Heart left ventricle (tissue), 16 donors: Measurements from ENCODE around the gene SLC38A10. TPM values are rescaled to one million over a fixed set of nuclear protein-coding genes. Genes with fewer than 3 reads are reported as not detected.
A peak's percentile ranks its signal among the peaks of the same experiment; 100 is the strongest.

Source experiments
- ATAC-seq, 4 donors: fragments of 200-7000 bp; cut with Tn5 transposase; one replicate each; pipeline ENCODE4 v1.9.1; 2020 to 2022; ENCODE audit warnings: moderate library complexity in 4 of 4, mild to moderate bottlenecking in 3 of 4, moderate number of reproducible peaks in 1 of 4
- DNase-seq, 5 donors: peaks; one replicate each; pipeline ENCODE4 v3.0.0-alpha.2; 2020
- H3K27ac ChIP-seq, 12 donors: fragments of 200-600 bp; sonication (generic) in 4 of 12; one replicate each; pipeline versions ENCODE4 v1.5.0 to v1.8.0; 2016 to 2022; ENCODE audit warnings: mild to moderate bottlenecking in 2 of 12
- H3K27me3 ChIP-seq, 9 donors: fragments of 200-600 bp; sonication (generic) in 2 of 9; one replicate each; pipeline versions ENCODE4 v1.5.1 to v1.8.0; 2016 to 2022; ENCODE audit warnings: mild to moderate bottlenecking in 3 of 9
- H3K36me3 ChIP-seq, 9 donors: fragments of 200-600 bp; sonication (generic) in 2 of 9; one replicate each; pipeline versions ENCODE4 v1.5.0 to v1.8.0; 2018 to 2022; ENCODE audit warnings: mild to moderate bottlenecking in 2 of 9
- H3K4me1 ChIP-seq, 12 donors: fragments of 200-600 bp; sonication (generic) in 4 of 12; one replicate each; pipeline versions ENCODE4 v1.5.0 to v1.8.0; 2016 to 2022; ENCODE audit warnings: mild to moderate bottlenecking in 3 of 12
- H3K4me3 ChIP-seq, 12 donors: fragments of 200-600 bp; sonication (generic) in 4 of 12; one replicate each; pipeline versions ENCODE4 v1.5.0 to v1.8.0; 2017 to 2022; ENCODE audit warnings: mild to moderate bottlenecking in 9 of 12, moderate library complexity in 4 of 12
- H3K9me3 ChIP-seq, 12 donors: fragments of 200-600 bp; sonication (generic) in 4 of 12; one replicate each; pipeline versions ENCODE4 v1.5.0 to v1.8.0; 2016 to 2022; ENCODE audit warnings: mild to moderate bottlenecking in 1 of 12
- CTCF ChIP-seq, 12 donors: fragments of 200-600 bp; sonication (generic) in 4 of 12; IDR thresholded peaks; one replicate each; pipeline versions ENCODE4 v1.5.0 to v1.8.0; 2018 to 2022; ENCODE audit warnings: antibody characterized with exemption in 12 of 12, mild to moderate bottlenecking in 5 of 12
- POLR2A ChIP-seq, 2 donors: fragments of 450-650 bp; IDR thresholded peaks; one replicate each; pipeline ENCODE4 v1.6.1; 2017; ENCODE audit warnings: antibody characterized with exemption in 2 of 2, mild to moderate bottlenecking in 2 of 2, moderate library complexity in 2 of 2
- whole genome bisulfite sequencing, 4 donors: extraction: QIAGEN DNeasy Blood & Tissue Kit in 2 of 4; methylation state at CpG; one replicate each; pipeline versions ENCODE4 v1.1.5 to v1.1.7; 2013 to 2018; 5-methylcytosine and 5-hydroxymethylcytosine counted together
- intact Hi-C, 10 donors: fragments of 100-400 bp; cut with DNase I; formaldehyde crosslinking; loops; one replicate each; pipeline versions ENCODE4 v1.11.1 to v1.14.2; 2022
- polyA plus RNA-seq, 2 donors: library from polyadenylated mRNA; stranded (reverse); fragments of 200-250 nt; gene quantifications; one replicate each; pipeline ENCODE4 v1.2.3, GENCODE V29; 2013
- total RNA-seq, 9 donors: library from RNA; depleted of rRNA in 2 of 9; stranded (reverse); fragments of >200 nt in 2 of 9; fragmentation: NEBNext Ultra II Directional in 3 of 9; extraction: Animal tissue kit (Norgen Biotek cat#: 25700) in 3 of 9; gene quantifications; one replicate each; pipeline versions ENCODE4 v1.1.0 to v1.2.4, GENCODE V29; 2016 to 2023
- donor health status: ischemic (EF 13 %, LVEDD 7.1; RV severe dilation, severe dysfunction).
- donor health status: healthy with polysubstance abuse.
- donor health status: DM: no; HTN: yes; CAD: no.
- donor health status: DM: no; HTN: no; CAD: no.
- donor health status: ischemic (EF 25% LVEDD 6.9; RV normal size, moderate dysfunction).
- donor health status: ischemic (EF 25% LVEDD 5.7; RV mildly dilated, moderate dysfunction).
- donor health status: healthy.
- donor health status: DM: yes; HTN: yes; CAD: no.
- donor health status: ischemic (EF 35%, LVEDD 5.7; RV mildly dilated, moderate dysfunction).
- donor health status: nonischemic (EF 11% LVEDD 7.7; RV severe dilation, severe dysfunction).
- donor health status: DM: yes; HTN: yes; CAD: no.
- donor health status: PGD.
- donor health status: ischemic (EF 29% LVEDD 5.4; RV normal size, mild dysfunction).
- donor health status: nonischemic (EF 23%, LVEDD 6.1; RV moderate dilation, normal function).

The SLC38A10 gene
- total and polyA plus RNA-seq, 11 donors: 27.4 to 67.7 (median 46.7) TPM

GRCh38 chr17:81303385-81303784, 8.3 kb upstream of the SLC38A10 start:
- peaks cover 0 to 22% (median 2%) of the 10 kb centered on the region in 12 donors for H3K4me1 ChIP-seq
- intact Hi-C loops: loop anchor here in 2 of 10 donors (2.0 to 10.0 kb wide), 2 partner anchors 81 to 179 kb away; no protein-coding TSS in a partner anchor
- WGBS, 4 donors: 85 to 100% (median 89%) methylated on average over 3 to 11 of the region's 11 CpGs

GRCh38 chr17:81302861-81303333, 7.8 kb upstream of the SLC38A10 start:
- TF ChIP-seq CTCF (IDR thresholded peaks at IDR 0.05) (peak in 5 of 12 donors; percentile 9 to 42 (median 22)), POLR2A (IDR thresholded peaks at IDR 0.05) (no peak)
- Histone ChIP-seq H3K27ac (no peak overlapping the region), H3K36me3 (no peaks in the 10 kb centered on the region), H3K4me3 (no peak overlapping the region), H3K27me3 (no peaks in the 10 kb centered on the region), H3K9me3 (no peaks in the 10 kb centered on the region), H3K4me1 (peaks cover 0 to 17% (median 0%) of the 10 kb centered on the region in 12 donors)
- DNase-seq (no peak), ATAC-seq (peak in 3 of 4 donors; percentile 33 to 50 (median 41))
- WGBS, 4 donors: 51 to 69% (median 63%) methylated on average over 11 to 15 of the region's 15 CpGs
- intact Hi-C loops: loop anchor here in 2 of 10 donors (2.0 to 10.0 kb wide), 2 partner anchors 82 to 180 kb away; no protein-coding TSS in a partner anchor

More at GRCh38 chr17:81303385-81303784, 8.3 kb upstream of the SLC38A10 start:
- H3K27ac ChIP-seq: no peak overlapping the region
- ATAC-seq (no peak), DNase-seq (no peak)
- H3K9me3 ChIP-seq: no peaks in the 10 kb centered on the region
- H3K27me3 ChIP-seq: no peaks in the 10 kb centered on the region
- TF ChIP-seq CTCF (IDR thresholded peaks at IDR 0.05): no peak
- no peak for TF ChIP-seq POLR2A (IDR thresholded peaks at IDR 0.05)
- H3K36me3 ChIP-seq: no peaks in the 10 kb centered on the region
- no peak overlapping the region for H3K4me3 ChIP-seq

- WGBS, 4 donors: 72 to 88% (median 84%) methylated on average over 4 to 10 of the region's 10 CpGs
- no peak for DNase-seq
- no peaks in the 10 kb centered on the region for H3K9me3 ChIP-seq
- H3K27ac ChIP-seq: no peak overlapping the region
- no peak overlapping the region for H3K4me3 ChIP-seq
- ATAC-seq: no peak
- intact Hi-C loops: loop anchor here in 2 of 10 donors (2.0 to 10.0 kb wide), 2 partner anchors 82 to 180 kb away; no protein-coding TSS in a partner anchor
- H3K4me1 ChIP-seq: peaks cover 0 to 13% (median 0%) of the 10 kb centered on the region in 12 donors
- H3K27me3 ChIP-seq: no peaks in the 10 kb centered on the region
- no peaks in the 10 kb centered on the region for H3K36me3 ChIP-seq
- TF ChIP-seq CTCF (IDR thresholded peaks at IDR 0.05) (no peak), POLR2A (IDR thresholded peaks at IDR 0.05) (no peak)
Observed at GRCh38 chr17:81302324-81302723, 7.2 kb upstream of the SLC38A10 start.

- Histone ChIP-seq H3K27me3 (no peaks in the 10 kb centered on the region), H3K4me1 (peaks cover 0 to 13% (median 0%) of the 10 kb centered on the region in 12 donors), H3K27ac (no peak overlapping the region), H3K36me3 (no peaks in the 10 kb centered on the region), H3K4me3 (no peak overlapping the region), H3K9me3 (no peaks in the 10 kb centered on the region)
- no peak for TF ChIP-seq POLR2A (IDR thresholded peaks at IDR 0.05)
- TF ChIP-seq CTCF (IDR thresholded peaks at IDR 0.05): no peak
- intact Hi-C loops: loop anchor here in 2 of 10 donors (2.0 to 10.0 kb wide), 2 partner anchors 83 to 181 kb away; no protein-coding TSS in a partner anchor
- DNase-seq (no peak), ATAC-seq (peak in 2 of 4 donors; percentile 6 to 16)
- 41 to 57% (median 46%) methylated on average over 21 to 37 of the region's 37 CpGs for WGBS, 4 donors
Observed at GRCh38 chr17:81301195-81302144, 6.4 kb upstream of the SLC38A10 start.
